WTC11 (cell line): ENCODE results near the gene ELOVL7. TPM values are rescaled to one million over a fixed set of nuclear protein-coding genes. Genes with fewer than 3 reads are reported as not detected.

Experiments
- ATAC-seq: fragments of 200-7000 bp; cut with Tn5 transposase; 2 replicates; pipeline ENCODE4 v1.10.0; 2021; ENCODE audit warnings: mild to moderate bottlenecking, moderate library complexity
- CTCF ChIA-PET: fragments of 300-600 bp; sonication (Branson Sonifier 250); formaldehyde crosslinking; loops from one replicate; lab custom pipeline; 2021; ENCODE audit warnings: antibody characterized with exemption; lab: Charles Lee
- POLR2A ChIA-PET: fragments of 350-600 bp; sonication (Branson Sonifier 250); formaldehyde crosslinking; loops from one replicate; lab custom pipeline; 2021; ENCODE audit warnings: antibody characterized with exemption; lab: Charles Lee
- DNase-seq: peaks from one replicate; pipeline ENCODE4 v3.0.0; 2021; ENCODE audit warnings: low spot score
- H3K27ac Mint-ChIP-seq: 2 replicates; pipeline ENCODE4 v1.8.0; 2021; ENCODE audit warnings: mixed read lengths
- H3K27me3 Mint-ChIP-seq: 2 replicates; pipeline ENCODE4 v1.8.0; 2021; ENCODE audit warnings: low read depth, mild to moderate bottlenecking, moderate library complexity, mixed read lengths
- H3K36me3 Mint-ChIP-seq: 2 replicates; pipeline ENCODE4 v1.8.0; 2021; ENCODE audit warnings: mixed read lengths
- H3K4me1 Mint-ChIP-seq: 2 replicates; pipeline ENCODE4 v1.8.0; 2022; ENCODE audit warnings: mixed read lengths
- H3K4me3 Mint-ChIP-seq: 2 replicates; pipeline ENCODE4 v1.8.0; 2021; ENCODE audit warnings: mild to moderate bottlenecking, moderate library complexity, mixed read lengths
- H3K9me3 Mint-ChIP-seq: 2 replicates; pipeline ENCODE4 v1.8.0; 2021; ENCODE audit warnings: mixed read lengths
- ARID4B ChIP-seq: sonication (generic); formaldehyde crosslinking; IDR thresholded peaks from 2 replicates; pipeline ENCODE4 v1.8.0; 2023; ENCODE audit warnings: missing genetic modification reagents, mild to moderate bottlenecking, borderline replicate concordance
- ATF6 ChIP-seq: sonication (generic); formaldehyde crosslinking; IDR thresholded peaks from 2 replicates; pipeline ENCODE4 v1.8.1; 2023; ENCODE audit warnings: mild to moderate bottlenecking, missing genetic modification reagents
- E2F4 ChIP-seq: sonication (generic); formaldehyde crosslinking; IDR thresholded peaks from 2 replicates; pipeline ENCODE4 v1.8.1; 2022; ENCODE audit warnings: low read depth, mild to moderate bottlenecking, moderate library complexity, missing genetic modification reagents, borderline replicate concordance
- E2F5 ChIP-seq: sonication (generic); formaldehyde crosslinking; IDR thresholded peaks from 2 replicates; pipeline ENCODE4 v1.8.1; 2022; ENCODE audit warnings: mild to moderate bottlenecking, moderate library complexity, missing genetic modification reagents
- ERG ChIP-seq: fragments of 250-450 bp; sonication (Bioruptor Pico); IDR thresholded peaks from 2 replicates; pipeline ENCODE4 v1.8.0; 2021; ENCODE audit warnings: mild to moderate bottlenecking
- ETV6 ChIP-seq: sonication (generic); formaldehyde crosslinking; IDR thresholded peaks from 2 replicates; pipeline ENCODE4 v1.8.1; 2022; ENCODE audit warnings: mild to moderate bottlenecking, missing genetic modification reagents
- FOXJ3 ChIP-seq: sonication (generic); formaldehyde crosslinking; IDR thresholded peaks from 2 replicates; pipeline ENCODE4 v1.9.0; 2021; ENCODE audit warnings: missing genetic modification reagents, mild to moderate bottlenecking, borderline replicate concordance
- FOXK1 ChIP-seq: sonication (generic); formaldehyde crosslinking; IDR thresholded peaks from 2 replicates; pipeline ENCODE4 v1.8.0; 2022; ENCODE audit warnings: mild to moderate bottlenecking, moderate library complexity, missing genetic modification reagents
- FOXP1 ChIP-seq: sonication (generic); formaldehyde crosslinking; IDR thresholded peaks from 2 replicates; pipeline ENCODE4 v1.8.0; 2022; ENCODE audit warnings: missing genetic modification reagents, mild to moderate bottlenecking, moderate library complexity, borderline replicate concordance
- JUN ChIP-seq: sonication (generic); formaldehyde crosslinking; IDR thresholded peaks from 2 replicates; pipeline ENCODE4 v1.8.0; 2023; ENCODE audit warnings: mild to moderate bottlenecking, missing genetic modification reagents
- KAT7 ChIP-seq: sonication (generic); formaldehyde crosslinking; IDR thresholded peaks from 2 replicates; pipeline ENCODE4 v1.8.1; 2023; ENCODE audit warnings: missing genetic modification reagents, mild to moderate bottlenecking, borderline replicate concordance
- MLX ChIP-seq: sonication (generic); formaldehyde crosslinking; IDR thresholded peaks from 2 replicates; pipeline ENCODE4 v1.8.1; 2023; ENCODE audit warnings: mild to moderate bottlenecking, missing genetic modification reagents, moderate library complexity
- NFATC4 ChIP-seq: fragments of 250-450 bp; sonication (Bioruptor Pico); IDR thresholded peaks from 2 replicates; pipeline ENCODE4 v1.9.0; 2021; ENCODE audit warnings: mild to moderate bottlenecking
- RORB ChIP-seq: fragments of 250-450 bp; sonication (Bioruptor Pico); IDR thresholded peaks from 2 replicates; pipeline ENCODE4 v1.9.0; 2021; ENCODE audit warnings: mild to moderate bottlenecking
- SP1 ChIP-seq: sonication (generic); formaldehyde crosslinking; conservative IDR thresholded peaks from 2 replicates; pipeline ENCODE4 v1.8.1; 2022; ENCODE audit warnings: missing genetic modification reagents
- USF1 ChIP-seq: sonication (generic); formaldehyde crosslinking; IDR thresholded peaks from 2 replicates; pipeline ENCODE4 v1.8.0; 2022; ENCODE audit warnings: mild to moderate bottlenecking, missing genetic modification reagents
- ZNF219 ChIP-seq: sonication (generic); formaldehyde crosslinking; IDR thresholded peaks from 2 replicates; pipeline ENCODE4 v1.8.0; 2023; ENCODE audit warnings: missing genetic modification reagents, mild to moderate bottlenecking, borderline replicate concordance
- ZNF263 ChIP-seq: sonication (generic); formaldehyde crosslinking; IDR thresholded peaks from 2 replicates; pipeline ENCODE4 v1.8.1; 2022; ENCODE audit warnings: low read depth, mild to moderate bottlenecking, moderate library complexity, missing genetic modification reagents
- ZNF396 ChIP-seq: fragments of 250-450 bp; sonication (Bioruptor Pico); IDR thresholded peaks from 2 replicates; pipeline ENCODE4 v1.8.0; 2021; ENCODE audit warnings: mild to moderate bottlenecking, moderate library complexity, borderline replicate concordance
- ZNF416 ChIP-seq: fragments of 250-450 bp; sonication (Bioruptor Pico); IDR thresholded peaks from 2 replicates; pipeline ENCODE4 v1.9.0; 2021; ENCODE audit warnings: mild to moderate bottlenecking, inconsistent platforms
- total RNA-seq: library from RNA; stranded (reverse); gene quantifications from 3 replicates; pipeline ENCODE4 v1.2.3, GENCODE V29; 2021

Gene ELOVL7
- total RNA-seq, 1 experiment from 2014 or later: 7.1 TPM

- TF ChIP-seq E2F5 (CRISPR knock-in tag): no peak
- no peak for TF ChIP-seq ERG (CRISPR knock-in tag)
- no peak for TF ChIP-seq MLX (CRISPR knock-in tag)
- no peak for TF ChIP-seq USF1 (CRISPR knock-in tag)
- TF ChIP-seq SP1: no peak
- TF ChIP-seq ZNF396 (CRISPR knock-in tag): no peak
- TF ChIP-seq KAT7: no peak
- no peak for TF ChIP-seq FOXK1 (CRISPR knock-in tag)
Measured at GRCh38 chr5:60835554-60835953, 8.5 kb downstream of the ELOVL7 start (continued).

- no peak for DNase-seq
- Mint-ChIP-seq H3K4me3 (no peak overlapping the region), H3K9me3 (no peaks in the 10 kb centered on the region), H3K36me3 (no peaks in the 10 kb centered on the region), H3K4me1 (peaks cover 28% of the 10 kb centered on the region), H3K27me3 (no peaks in the 10 kb centered on the region), H3K27ac (no peak overlapping the region)
- no peak for ATAC-seq
- CTCF ChIA-PET: no interaction called here
- POLR2A ChIA-PET: no interaction called here
- TF ChIP-seq SP1: no peak
- TF ChIP-seq ZNF219 (CRISPR knock-in tag): no peak
- no peak for TF ChIP-seq ETV6 (CRISPR knock-in tag)
- no peak for TF ChIP-seq JUN
- TF ChIP-seq MLX (CRISPR knock-in tag): no peak
- no peak for TF ChIP-seq ARID4B (CRISPR knock-in tag)
- no peak for TF ChIP-seq ATF6 (CRISPR knock-in tag)
- TF ChIP-seq NFATC4: no peak
- no peak for TF ChIP-seq RORB (CRISPR knock-in tag)
- no peak for TF ChIP-seq FOXJ3 (CRISPR knock-in tag)
- TF ChIP-seq ZNF416: no peak
- TF ChIP-seq E2F4 (CRISPR knock-in tag): no peak
- TF ChIP-seq ERG (CRISPR knock-in tag): no peak
- no peak for TF ChIP-seq ZNF263 (CRISPR knock-in tag)
- TF ChIP-seq FOXP1: no peak
Measured at GRCh38 chr5:60833520-60833919, 10.5 kb downstream of the ELOVL7 start.
